Suprapubic skin (tissue), 3 donors: ENCODE data around the gene PIGW.

Experiments
- EP300 ChIP-seq: sonication (generic); formaldehyde crosslinking; IDR thresholded peaks from one replicate; pipeline ENCODE4 v1.6.1; 2017; ENCODE audit warnings: antibody characterized with exemption
- TF ChIP-seq, protein P1 (sequence below), 2 donors: fragments of 200-600 bp in 1 of 2; fragments of 450-650 bp in 1 of 2; sonication (generic) in 1 of 2; IDR thresholded peaks; one replicate each; pipeline ENCODE4 v1.5.1; 2016 to 2019; ENCODE audit warnings: antibody characterized with exemption in 2 of 2, mild to moderate bottlenecking in 1 of 2, moderate library complexity in 1 of 2

DNA sequence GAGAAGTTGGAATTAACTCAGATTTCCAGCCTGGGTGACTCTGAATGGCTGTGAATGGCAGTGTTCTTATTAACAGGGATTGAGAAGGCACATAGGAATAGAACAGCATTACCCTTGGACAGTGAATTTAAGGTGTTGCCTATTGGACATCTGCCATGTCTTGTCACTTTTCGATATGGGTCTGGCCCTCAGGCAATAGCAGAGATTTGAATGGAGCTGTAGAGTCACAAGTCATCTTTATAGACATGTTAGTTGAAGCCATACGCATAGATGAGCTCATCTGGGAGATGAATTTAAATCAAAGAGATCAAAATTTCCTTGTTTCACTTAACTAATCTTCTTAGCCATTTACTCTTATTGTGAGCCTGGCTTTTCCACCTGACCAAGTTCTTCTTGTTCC lies 42.0 kb downstream of the PIGW start:
- no peak for TF ChIP-seq EP300
- TF ChIP-seq, protein P1, sequence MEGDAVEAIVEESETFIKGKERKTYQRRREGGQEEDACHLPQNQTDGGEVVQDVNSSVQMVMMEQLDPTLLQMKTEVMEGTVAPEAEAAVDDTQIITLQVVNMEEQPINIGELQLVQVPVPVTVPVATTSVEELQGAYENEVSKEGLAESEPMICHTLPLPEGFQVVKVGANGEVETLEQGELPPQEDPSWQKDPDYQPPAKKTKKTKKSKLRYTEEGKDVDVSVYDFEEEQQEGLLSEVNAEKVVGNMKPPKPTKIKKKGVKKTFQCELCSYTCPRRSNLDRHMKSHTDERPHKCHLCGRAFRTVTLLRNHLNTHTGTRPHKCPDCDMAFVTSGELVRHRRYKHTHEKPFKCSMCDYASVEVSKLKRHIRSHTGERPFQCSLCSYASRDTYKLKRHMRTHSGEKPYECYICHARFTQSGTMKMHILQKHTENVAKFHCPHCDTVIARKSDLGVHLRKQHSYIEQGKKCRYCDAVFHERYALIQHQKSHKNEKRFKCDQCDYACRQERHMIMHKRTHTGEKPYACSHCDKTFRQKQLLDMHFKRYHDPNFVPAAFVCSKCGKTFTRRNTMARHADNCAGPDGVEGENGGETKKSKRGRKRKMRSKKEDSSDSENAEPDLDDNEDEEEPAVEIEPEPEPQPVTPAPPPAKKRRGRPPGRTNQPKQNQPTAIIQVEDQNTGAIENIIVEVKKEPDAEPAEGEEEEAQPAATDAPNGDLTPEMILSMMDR (IDR thresholded peaks at IDR 0.05), result no peak
